Caco-2 (cell line): ENCODE measurements around the gene SPTBN1. TPM values are rescaled to one million over a fixed set of nuclear protein-coding genes. Genes with fewer than 3 reads are reported as not detected.

Experiments
- BruUV-seq: library from RNA; stranded (reverse); fragments of 400-500 nt; replicated peaks from 2 replicates; lab custom pipeline; 2021; lab: Mats Ljungman, UMichigan
- CTCF ChIA-PET: fragments of 300-600 bp; sonication (Branson Sonifier 250); formaldehyde crosslinking; loops from one replicate; lab custom pipeline; 2022; ENCODE audit warnings: antibody characterized with exemption; lab: Charles Lee
- POLR2A ChIA-PET: fragments of 300-600 bp; sonication (Branson Sonifier 250); formaldehyde crosslinking; loops from one replicate; lab custom pipeline; 2022; ENCODE audit warnings: antibody characterized with exemption; lab: Charles Lee
- DNase-seq, 2 experiments: peaks; one replicate each; pipeline versions ENCODE4 v3.0.0 to v3.0.0-alpha.2; 2020 to 2022
- H3K27me3 ChIP-seq: replicated peaks from 2 replicates; pipeline ENCODE4 v1.6.0; 2011; ENCODE audit warnings: low read length; ENCODE audit not compliant: control insufficient read depth, insufficient read depth
- H3K36me3 ChIP-seq: 2 replicates; pipeline ENCODE4 v1.5.1; 2011; ENCODE audit warnings: low read length; ENCODE audit not compliant: control insufficient read depth, insufficient read depth
- H3K4me1 ChIP-seq: fragments of 250-450 bp; sonication (Bioruptor Pico); 2 replicates; pipeline ENCODE4 v1.5.1; 2020; ENCODE audit warnings: mild to moderate bottlenecking
- H3K4me3 ChIP-seq: 2 replicates; pipeline ENCODE4 v1.5.1; 2011; ENCODE audit warnings: low read depth, mild to moderate bottlenecking, control low read depth, low read length
- H3K9me3 ChIP-seq: fragments of 250-450 bp; sonication (Bioruptor Pico); 2 replicates; pipeline ENCODE4 v1.5.1; 2020; ENCODE audit warnings: mild to moderate bottlenecking, moderate library complexity
- H3K27ac Mint-ChIP-seq: one replicate; pipeline ENCODE4 v1.8.0; 2022; ENCODE audit warnings: mixed read lengths; ENCODE audit not compliant: unreplicated experiment
- H3K27me3 Mint-ChIP-seq: one replicate; pipeline ENCODE4 v1.8.0; 2022; ENCODE audit warnings: mixed read lengths; ENCODE audit not compliant: insufficient read depth, unreplicated experiment
- H3K36me3 Mint-ChIP-seq: one replicate; pipeline ENCODE4 v1.8.0; 2022; ENCODE audit warnings: mild to moderate bottlenecking, mixed read lengths; ENCODE audit not compliant: insufficient read depth, unreplicated experiment
- H3K4me1 Mint-ChIP-seq: one replicate; pipeline ENCODE4 v1.8.0; 2022; ENCODE audit warnings: low read depth, mixed read lengths; ENCODE audit not compliant: unreplicated experiment
- H3K4me3 Mint-ChIP-seq: one replicate; pipeline ENCODE4 v1.8.0; 2022; ENCODE audit warnings: mild to moderate bottlenecking, moderate library complexity, mixed read lengths; ENCODE audit not compliant: unreplicated experiment
- H3K9me3 Mint-ChIP-seq: one replicate; pipeline ENCODE4 v1.8.0; 2022; ENCODE audit warnings: mixed read lengths; ENCODE audit not compliant: unreplicated experiment
- intact Hi-C: fragments of 100-400 bp; cut with micrococcal nuclease; formaldehyde crosslinking; loops from one replicate; pipeline ENCODE4 v1.10.0; 2022; ENCODE audit not compliant: unreplicated experiment
- total RNA-seq: library from RNA; stranded (reverse); gene quantifications from 2 replicates; pipeline ENCODE4 v1.2.3, GENCODE V29; 2022
- TF ChIP-seq, protein P1 (sequence below), 2 experiments: fragments of 200-600 bp in 1 of 2; IDR thresholded peaks; 1 replicate in 1 of 2; 2 replicates in 1 of 2; pipeline versions ENCODE4 v1.5.1 to v1.8.0; 2011 to 2022; ENCODE audit warnings: antibody characterized with exemption in 1 of 2, control low read depth in 1 of 2, inconsistent platforms in 1 of 2, low read depth in 1 of 2, low read length in 1 of 2, mild to moderate bottlenecking in 1 of 2, moderate library complexity in 1 of 2; ENCODE audit not compliant: insufficient read depth in 1 of 2, severe bottlenecking in 1 of 2, unreplicated experiment in 1 of 2

SPTBN1 gene
- total RNA-seq, 1 experiment from 2014 or later: 361 TPM

DNA sequence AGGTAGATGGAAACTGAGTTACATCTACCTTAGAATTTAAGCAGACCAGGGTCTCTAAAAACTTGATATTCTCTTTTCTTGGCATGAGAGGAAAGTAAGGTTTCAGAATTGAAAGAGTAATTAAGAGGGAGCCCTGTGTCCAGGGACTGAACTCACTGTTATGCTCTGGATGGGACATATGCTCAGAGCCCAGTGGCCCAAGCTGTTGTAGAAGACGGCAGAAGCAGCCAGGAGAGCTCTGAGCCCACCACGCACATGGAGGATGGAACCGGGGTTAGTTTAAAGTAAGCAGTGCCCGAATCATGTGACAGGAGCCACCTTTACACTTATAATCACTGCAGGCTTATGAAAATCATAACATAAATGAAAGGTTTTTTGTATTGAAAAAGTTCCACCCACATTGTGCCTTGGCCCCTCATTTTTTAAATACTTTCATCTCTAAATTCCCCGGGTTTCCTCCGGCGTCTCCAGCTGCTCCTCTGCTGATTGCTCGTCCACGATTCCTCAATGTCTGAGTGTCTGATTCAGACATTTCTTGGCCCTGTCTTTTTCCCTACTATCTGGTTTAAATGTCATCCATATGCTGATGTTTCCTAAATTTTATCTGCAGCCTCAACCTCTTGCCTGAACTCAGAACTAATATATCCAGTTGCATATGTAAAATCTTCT is 36.1 kb upstream of the SPTBN1 start:
- no peaks in the 10 kb centered on the region for H3K27me3 Mint-ChIP-seq
- Histone ChIP-seq H3K4me1 (no peaks in the 10 kb centered on the region), H3K9me3 (peaks cover 5% of the 10 kb centered on the region; the same call in 1 of the 2 replicates), H3K4me3 (no peak overlapping the region), H3K36me3 (no peaks in the 10 kb centered on the region), H3K27me3 (no peaks in the 10 kb centered on the region)
- TF ChIP-seq, protein P1, sequence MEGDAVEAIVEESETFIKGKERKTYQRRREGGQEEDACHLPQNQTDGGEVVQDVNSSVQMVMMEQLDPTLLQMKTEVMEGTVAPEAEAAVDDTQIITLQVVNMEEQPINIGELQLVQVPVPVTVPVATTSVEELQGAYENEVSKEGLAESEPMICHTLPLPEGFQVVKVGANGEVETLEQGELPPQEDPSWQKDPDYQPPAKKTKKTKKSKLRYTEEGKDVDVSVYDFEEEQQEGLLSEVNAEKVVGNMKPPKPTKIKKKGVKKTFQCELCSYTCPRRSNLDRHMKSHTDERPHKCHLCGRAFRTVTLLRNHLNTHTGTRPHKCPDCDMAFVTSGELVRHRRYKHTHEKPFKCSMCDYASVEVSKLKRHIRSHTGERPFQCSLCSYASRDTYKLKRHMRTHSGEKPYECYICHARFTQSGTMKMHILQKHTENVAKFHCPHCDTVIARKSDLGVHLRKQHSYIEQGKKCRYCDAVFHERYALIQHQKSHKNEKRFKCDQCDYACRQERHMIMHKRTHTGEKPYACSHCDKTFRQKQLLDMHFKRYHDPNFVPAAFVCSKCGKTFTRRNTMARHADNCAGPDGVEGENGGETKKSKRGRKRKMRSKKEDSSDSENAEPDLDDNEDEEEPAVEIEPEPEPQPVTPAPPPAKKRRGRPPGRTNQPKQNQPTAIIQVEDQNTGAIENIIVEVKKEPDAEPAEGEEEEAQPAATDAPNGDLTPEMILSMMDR (IDR thresholded peaks at IDR 0.05; ENCODE audit: insufficient read depth in 1 of 2, low read depth in 1 of 2, low read length in 1 of 2, severe bottlenecking in 1 of 2, unreplicated experiment in 1 of 2): no peak
- H3K9me3 Mint-ChIP-seq: no peaks in the 10 kb centered on the region
- H3K27ac Mint-ChIP-seq: no peak overlapping the region
- intact Hi-C loops: no loop called here
- BruUV-seq: no TSS peak
- H3K4me3 Mint-ChIP-seq: no peak overlapping the region
- ChIA-PET CTCF (no interaction called here), POLR2A (no interaction called here)
- H3K36me3 Mint-ChIP-seq: no peaks in the 10 kb centered on the region
- no peak for DNase-seq
- H3K4me1 Mint-ChIP-seq: peaks cover 5% of the 10 kb centered on the region

GRCh38 chr2:54420524-54421172 is 35.5 kb upstream of the SPTBN1 start:
- Mint-ChIP-seq H3K9me3 (no peaks in the 10 kb centered on the region), H3K27ac (no peak overlapping the region), H3K4me3 (no peak overlapping the region), H3K27me3 (no peaks in the 10 kb centered on the region), H3K4me1 (peaks cover 5% of the 10 kb centered on the region), H3K36me3 (no peaks in the 10 kb centered on the region)
- H3K27me3 ChIP-seq: no peaks in the 10 kb centered on the region
- DNase-seq: no peak
- H3K4me3 ChIP-seq: no peak overlapping the region
- CTCF ChIA-PET: no interaction called here
- BruUV-seq: no TSS peak
- TF ChIP-seq, protein P1 (IDR thresholded peaks at IDR 0.05; ENCODE audit: insufficient read depth in 1 of 2, low read depth in 1 of 2, low read length in 1 of 2, severe bottlenecking in 1 of 2, unreplicated experiment in 1 of 2): no peak
- POLR2A ChIA-PET: no interaction called here
- H3K4me1 ChIP-seq: no peaks in the 10 kb centered on the region
- intact Hi-C loops: no loop called here
- peaks cover 5% of the 10 kb centered on the region; the same call in 1 of the 2 replicates for H3K9me3 ChIP-seq
- no peaks in the 10 kb centered on the region for H3K36me3 ChIP-seq

DNA sequence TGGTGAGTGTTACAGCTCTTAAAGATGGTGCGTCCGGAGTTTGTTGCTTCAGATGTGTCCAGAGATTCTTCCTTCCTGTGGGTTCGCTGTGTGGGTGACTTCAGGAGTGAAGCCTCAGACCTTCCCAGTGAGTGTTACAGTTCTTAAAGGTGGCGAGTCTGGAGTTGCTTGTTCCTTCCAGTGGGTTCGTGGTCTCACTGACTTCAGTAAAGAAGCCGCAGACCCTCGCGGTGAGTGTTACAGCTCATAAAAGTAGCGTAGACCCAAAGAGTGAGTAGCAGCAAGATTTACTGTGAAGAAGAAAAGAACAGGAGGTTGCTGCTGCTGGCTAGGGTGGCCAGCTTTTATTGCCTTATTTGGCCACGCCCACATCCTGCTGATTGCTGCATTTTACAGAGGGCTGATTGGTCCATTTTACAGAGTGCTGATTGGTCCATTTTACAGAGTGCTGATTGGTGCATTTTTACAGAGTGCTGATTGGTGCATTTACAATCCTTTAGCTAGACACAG is 34.0 kb upstream of the SPTBN1 start:
- Mint-ChIP-seq H3K4me1 (no peaks in the 10 kb centered on the region), H3K27ac (no peak overlapping the region), H3K27me3 (no peaks in the 10 kb centered on the region), H3K36me3 (no peaks in the 10 kb centered on the region), H3K4me3 (no peak overlapping the region), H3K9me3 (no peaks in the 10 kb centered on the region)
- TF ChIP-seq, protein P1 (IDR thresholded peaks at IDR 0.05; ENCODE audit: insufficient read depth in 1 of 2, low read depth in 1 of 2, low read length in 1 of 2, severe bottlenecking in 1 of 2, unreplicated experiment in 1 of 2): no peak
- ChIA-PET CTCF (no interaction called here), POLR2A (no interaction called here)
- no TSS peak for BruUV-seq
- H3K4me1 ChIP-seq: no peaks in the 10 kb centered on the region
- H3K36me3 ChIP-seq: no peaks in the 10 kb centered on the region
- DNase-seq: peak in 1 of 2 experiments; percentile 17
- H3K4me3 ChIP-seq: no peak overlapping the region
- no peaks in the 10 kb centered on the region for H3K27me3 ChIP-seq
- peaks cover 5% of the 10 kb centered on the region; the same call in 1 of the 2 replicates for H3K9me3 ChIP-seq
- intact Hi-C loops: no loop called here
